ENCODE data around the gene PRDM9. TPM values are rescaled to one million over a fixed set of nuclear protein-coding genes. Genes with fewer than 3 reads are reported as not detected.
"Not testable (repeated sequence)": the region's sequence is repeated elsewhere in the genome, so short reads cannot be mapped to it uniquely, and the experiment has no call there.

PRDM9 gene
- total and polyA plus RNA-seq, 5 donors from 2014 or later = not detected

- H3K27me3 ChIP-seq (ENCODE audit: control insufficient read depth, insufficient read depth, low read length); ATAC-seq (ENCODE audit: low read depth in 2 of 2); H3K27ac ChIP-seq (ENCODE audit: insufficient read depth, low read length, poor library complexity, severe bottlenecking); DNase-seq; H3K4me1 ChIP-seq (ENCODE audit: control insufficient read depth, insufficient read depth, low read length, poor library complexity, severe bottlenecking); H3K4me3 ChIP-seq (ENCODE audit: low read depth, low read length); H3K4me3 Mint-ChIP-seq; H3K4me1 Mint-ChIP-seq; H3K27me3 Mint-ChIP-seq; H3K9me3 ChIP-seq (ENCODE audit: control insufficient read depth in 2 of 2, low read length in 2 of 2); H3K27ac Mint-ChIP-seq; H3K36me3 Mint-ChIP-seq; H3K36me3 ChIP-seq (ENCODE audit: control insufficient read depth, insufficient read depth, low read length): not testable (repeated sequence)
- H3K9me3 Mint-ChIP-seq = peaks cover 0 to 32% (median 7%) of the 10 kb centered on the region in 7 donors
These were observed 20.0 kb downstream of the PRDM9 start for GRCh38 chr5:23527216-23527920.

- no peak overlapping the region for H3K27ac ChIP-seq (ENCODE audit: insufficient read depth, low read length, poor library complexity, severe bottlenecking)
- H3K9me3 ChIP-seq (ENCODE audit: control insufficient read depth in 2 of 2, low read length in 2 of 2) = peaks cover 0 to 3% of the 10 kb centered on the region in 2 experiments
- H3K27ac Mint-ChIP-seq = no peak overlapping the region
- no peaks in the 10 kb centered on the region for H3K36me3 ChIP-seq (ENCODE audit: control insufficient read depth, insufficient read depth, low read length)
- H3K27me3 Mint-ChIP-seq = no peaks in the 10 kb centered on the region
- H3K27me3 ChIP-seq (ENCODE audit: control insufficient read depth, insufficient read depth, low read length) = no peaks in the 10 kb centered on the region
- H3K4me3 Mint-ChIP-seq = no peak overlapping the region
- H3K36me3 Mint-ChIP-seq = no peaks in the 10 kb centered on the region
- no peaks in the 10 kb centered on the region for H3K4me1 ChIP-seq (ENCODE audit: control insufficient read depth, insufficient read depth, low read length, poor library complexity, severe bottlenecking)
- DNase-seq (no peak), ATAC-seq (ENCODE audit: low read depth in 2 of 2) (no peak)
- peaks cover 0 to 29% (median 9%) of the 10 kb centered on the region in 7 donors for H3K9me3 Mint-ChIP-seq
- no peaks in the 10 kb centered on the region for H3K4me1 Mint-ChIP-seq
- no peak overlapping the region for H3K4me3 ChIP-seq (ENCODE audit: low read depth, low read length)
These were observed 21.3 kb downstream of the PRDM9 start for GRCh38 chr5:23528677-23529076.

- Mint-ChIP-seq H3K4me1 (no peaks in the 10 kb centered on the region), H3K27ac (no peak overlapping the region), H3K27me3 (no peaks in the 10 kb centered on the region), H3K4me3 (no peak overlapping the region), H3K9me3 (peaks cover 0 to 19% (median 5%) of the 10 kb centered on the region in 7 donors), H3K36me3 (no peaks in the 10 kb centered on the region)
- peaks cover 0 to 3% of the 10 kb centered on the region in 2 experiments for H3K9me3 ChIP-seq (ENCODE audit: control insufficient read depth in 2 of 2, low read length in 2 of 2)
- no peaks in the 10 kb centered on the region for H3K4me1 ChIP-seq (ENCODE audit: control insufficient read depth, insufficient read depth, low read length, poor library complexity, severe bottlenecking)
- no peak overlapping the region for H3K27ac ChIP-seq (ENCODE audit: insufficient read depth, low read length, poor library complexity, severe bottlenecking)
- DNase-seq (no peak), ATAC-seq (ENCODE audit: low read depth in 2 of 2) (no peak)
- H3K27me3 ChIP-seq (ENCODE audit: control insufficient read depth, insufficient read depth, low read length) = no peaks in the 10 kb centered on the region
- no peaks in the 10 kb centered on the region for H3K36me3 ChIP-seq (ENCODE audit: control insufficient read depth, insufficient read depth, low read length)
- H3K4me3 ChIP-seq (ENCODE audit: low read depth, low read length) = no peak overlapping the region
These were observed 23.2 kb downstream of the PRDM9 start for GRCh38 chr5:23530571-23530970.

GRCh38 chr5:23571059-23571458, 63.6 kb downstream of the PRDM9 start:
- H3K4me1 ChIP-seq (ENCODE audit: control insufficient read depth, insufficient read depth, low read length, poor library complexity, severe bottlenecking) = no peaks in the 10 kb centered on the region
- no peaks in the 10 kb centered on the region for H3K36me3 ChIP-seq (ENCODE audit: control insufficient read depth, insufficient read depth, low read length)
- no peak overlapping the region for H3K27ac ChIP-seq (ENCODE audit: insufficient read depth, low read length, poor library complexity, severe bottlenecking)
- ATAC-seq (ENCODE audit: low read depth in 2 of 2) (no peak), DNase-seq (no peak)
- Mint-ChIP-seq H3K4me3 (no peak overlapping the region), H3K36me3 (no peaks in the 10 kb centered on the region), H3K27ac (no peak overlapping the region), H3K9me3 (peaks cover 0 to 9% (median 3%) of the 10 kb centered on the region in 7 donors), H3K27me3 (no peaks in the 10 kb centered on the region), H3K4me1 (no peaks in the 10 kb centered on the region)
- no peaks in the 10 kb centered on the region for H3K27me3 ChIP-seq (ENCODE audit: control insufficient read depth, insufficient read depth, low read length)
- H3K4me3 ChIP-seq (ENCODE audit: low read depth, low read length) = no peak overlapping the region
- H3K9me3 ChIP-seq (ENCODE audit: control insufficient read depth in 2 of 2, low read length in 2 of 2) = peaks cover 4 to 12% of the 10 kb centered on the region in 2 experiments

Measured in CD4-positive, CD25-positive, alpha-beta regulatory T cell (primary cell).